Esophagus muscularis mucosa (tissue), 4 donors: ENCODE data around the gene HM13.

Experiments used
- EP300 ChIP-seq: sonication (generic); formaldehyde crosslinking; IDR thresholded peaks from one replicate; pipeline ENCODE4 v1.6.1; 2017; ENCODE audit warnings: antibody characterized with exemption
- POLR2A ChIP-seq: fragments of 450-650 bp; IDR thresholded peaks from one replicate; pipeline ENCODE4 v1.6.1; 2017; ENCODE audit warnings: antibody characterized with exemption, moderate library complexity, mild to moderate bottlenecking, low read depth
- POLR2AphosphoS5 ChIP-seq, 2 donors: sonication (generic); formaldehyde crosslinking; IDR thresholded peaks; one replicate each; pipeline ENCODE4 v1.6.1; 2017; ENCODE audit warnings: antibody characterized with exemption in 2 of 2
- TF ChIP-seq, protein P1 (sequence below), 3 experiments: fragments of 200-600 bp in 2 of 3; fragments of 450-650 bp in 1 of 3; sonication (generic) in 2 of 3; IDR thresholded peaks; one replicate each; pipeline ENCODE4 v1.5.1; 2017 to 2019; ENCODE audit warnings: antibody characterized with exemption in 3 of 3, mild to moderate bottlenecking in 2 of 3, moderate library complexity in 1 of 3

- TF ChIP-seq POLR2A (no peak), EP300 (no peak), POLR2AphosphoS5 (IDR thresholded peaks at IDR 0.05) (no peak)
- TF ChIP-seq, protein P1, sequence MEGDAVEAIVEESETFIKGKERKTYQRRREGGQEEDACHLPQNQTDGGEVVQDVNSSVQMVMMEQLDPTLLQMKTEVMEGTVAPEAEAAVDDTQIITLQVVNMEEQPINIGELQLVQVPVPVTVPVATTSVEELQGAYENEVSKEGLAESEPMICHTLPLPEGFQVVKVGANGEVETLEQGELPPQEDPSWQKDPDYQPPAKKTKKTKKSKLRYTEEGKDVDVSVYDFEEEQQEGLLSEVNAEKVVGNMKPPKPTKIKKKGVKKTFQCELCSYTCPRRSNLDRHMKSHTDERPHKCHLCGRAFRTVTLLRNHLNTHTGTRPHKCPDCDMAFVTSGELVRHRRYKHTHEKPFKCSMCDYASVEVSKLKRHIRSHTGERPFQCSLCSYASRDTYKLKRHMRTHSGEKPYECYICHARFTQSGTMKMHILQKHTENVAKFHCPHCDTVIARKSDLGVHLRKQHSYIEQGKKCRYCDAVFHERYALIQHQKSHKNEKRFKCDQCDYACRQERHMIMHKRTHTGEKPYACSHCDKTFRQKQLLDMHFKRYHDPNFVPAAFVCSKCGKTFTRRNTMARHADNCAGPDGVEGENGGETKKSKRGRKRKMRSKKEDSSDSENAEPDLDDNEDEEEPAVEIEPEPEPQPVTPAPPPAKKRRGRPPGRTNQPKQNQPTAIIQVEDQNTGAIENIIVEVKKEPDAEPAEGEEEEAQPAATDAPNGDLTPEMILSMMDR (IDR thresholded peaks at IDR 0.05) = no peak
Observed at GRCh38 chr20:31604567-31605030, 90.4 kb downstream of the HM13 start.
